Parietal lobe (tissue), 2 donors: ENCODE data around the gene SDHAF2. TPM values are rescaled to one million over a fixed set of nuclear protein-coding genes. Genes with fewer than 3 reads are reported as not detected.

Source experiments
- small RNA-seq: library from RNA; depleted of rRNA; stranded (forward); fragments of <200 nt; gene quantifications from one replicate; pipeline ENCODE3, GENCODE V24; 2014; ENCODE audit warnings: low replicate concordance
- total RNA-seq: library from RNA; depleted of rRNA; stranded (reverse); fragments of >200 nt; gene quantifications from one replicate; pipeline ENCODE4 v1.2.3, GENCODE V29; 2014

The SDHAF2 gene
- 52.3 TPM for total RNA-seq

DNA sequence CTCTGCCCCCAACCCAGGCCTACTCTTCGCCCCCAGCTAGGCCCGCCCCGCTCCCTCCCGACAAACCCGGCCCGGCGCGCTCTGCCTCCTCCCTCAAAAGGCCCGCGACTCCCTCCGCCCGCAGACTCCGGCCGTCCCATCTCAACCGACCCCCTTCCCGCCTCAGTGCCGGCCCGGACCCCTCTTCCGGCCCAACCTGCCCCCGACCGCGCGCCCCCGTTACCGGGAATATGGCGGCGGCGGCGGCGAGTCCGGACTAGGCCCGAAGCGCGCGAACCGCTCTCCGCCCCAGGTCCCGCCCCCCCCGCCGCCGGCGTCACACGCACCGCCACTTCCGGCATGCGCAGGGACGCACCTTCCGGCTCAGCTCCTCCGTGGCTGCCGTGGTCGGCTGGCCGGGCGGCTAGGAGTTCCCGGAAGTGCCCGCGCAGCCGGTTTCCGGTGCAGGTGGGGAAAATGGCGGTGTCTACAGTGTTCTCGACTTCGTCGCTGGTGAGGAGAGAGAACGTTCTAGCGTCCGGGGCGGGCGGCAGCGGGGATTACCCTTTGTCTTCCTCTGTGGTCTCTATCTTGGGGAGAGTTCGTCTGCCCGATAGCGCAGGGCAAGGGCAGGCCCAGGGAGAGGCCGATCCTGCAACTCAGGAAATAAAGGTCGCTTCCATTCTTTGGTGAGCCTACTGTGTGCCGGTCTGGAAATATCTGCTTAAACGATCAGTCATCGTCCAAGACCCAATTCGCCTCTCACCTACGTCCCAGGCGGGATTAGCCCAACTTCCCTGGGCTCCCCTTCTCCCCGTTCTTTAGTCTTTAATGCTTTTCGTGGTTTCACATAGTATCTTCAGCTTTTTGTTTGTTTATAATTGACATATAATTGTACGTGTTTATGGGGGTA, at the start of gene SDHAF2, which contains the start of gene CPSF7:
TSS of gene SDHAF2 (plus strand) at position 434 of the 892 bp plus-strand sequence. CDS start at position 457, 23 bp downstream.
TSS of gene CPSF7 (minus strand) at position 285 of the 892 bp plus-strand sequence. CDS start 740 bp downstream, outside the sequence.

Small RNA genes within 50 kb of the gene (small RNA-seq; reads per million reads assigned to genes)
- not detected for gene RN7SL23P

Other genes starting within 250 kb of the SDHAF2 start
- not detected for gene PGA3, start 226.6 kb upstream of the SDHAF2 start, total RNA-seq
- not detected for gene PGA4, start 207.8 kb upstream of the SDHAF2 start, total RNA-seq
- not detected for gene PGA5, start 188.9 kb upstream of the SDHAF2 start, total RNA-seq
- 7.2 TPM for gene VWCE, start 134.8 kb upstream of the SDHAF2 start, total RNA-seq
- gene DDB1, start 97.0 kb upstream of the SDHAF2 start, total RNA-seq: 201 TPM
- 14.4 TPM for gene TKFC, start 96.9 kb upstream of the SDHAF2 start, total RNA-seq
- gene CYB561A3, start 68.2 kb upstream of the SDHAF2 start, total RNA-seq: 12.5 TPM
- 43.2 TPM for gene TMEM138, start 67.8 kb upstream of the SDHAF2 start, total RNA-seq
- gene TMEM216, start 37.5 kb upstream of the SDHAF2 start, total RNA-seq: 9.4 TPM
- 50.4 TPM for gene CPSF7, start 149 bp upstream of the SDHAF2 start, total RNA-seq
- 2.5 TPM for gene LRRC10B, start 78.6 kb downstream of the SDHAF2 start, total RNA-seq
- 23.5 TPM for gene SYT7, start 151.0 kb downstream of the SDHAF2 start, total RNA-seq